Hepatocyte (in vitro differentiated cells): Measurements from ENCODE around the gene CFAP47.

Source experiments
- CTCF ChIP-seq: fragments of 200-600 bp; sonication (generic); IDR thresholded peaks from 2 replicates; pipeline ENCODE4 v1.5.1; 2016; ENCODE audit warnings: antibody characterized with exemption, mild to moderate bottlenecking; ENCODE audit not compliant: poor library complexity
- EZH2 ChIP-seq: fragments of 200-600 bp; sonication (generic); IDR thresholded peaks from 2 replicates; pipeline ENCODE4 v1.6.1; 2016; ENCODE audit warnings: antibody characterized with exemption, mild to moderate bottlenecking, borderline replicate concordance
- EZH2phosphoT487 ChIP-seq: fragments of 200-600 bp; sonication (generic); IDR thresholded peaks from one replicate; pipeline ENCODE4 v1.6.1; 2018; ENCODE audit warnings: antibody characterized with exemption, mild to moderate bottlenecking, low read depth, moderate library complexity; ENCODE audit not compliant: unreplicated experiment, severe bottlenecking

DNA sequence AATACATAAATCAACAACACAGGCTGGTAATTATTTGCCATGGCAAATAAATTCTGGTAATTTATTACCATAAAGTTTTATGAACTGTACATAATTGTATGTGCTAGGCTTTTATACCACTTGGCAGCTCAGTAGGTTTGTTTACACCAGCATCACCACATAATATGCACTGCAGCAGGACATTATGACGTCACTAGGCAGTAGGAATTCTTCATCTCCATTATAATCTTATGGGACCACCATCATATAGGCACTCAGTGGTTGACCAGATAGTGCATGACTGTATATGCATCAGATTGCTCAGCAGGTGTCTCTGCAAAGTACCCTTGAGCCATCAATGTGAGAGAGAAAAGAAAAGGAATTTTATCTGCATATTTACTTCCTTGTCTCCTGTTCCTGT lies 295.4 kb downstream of the CFAP47 start:
- TF ChIP-seq CTCF (no peak), EZH2 (no peak), EZH2phosphoT487 (no peak)
